GM19455 (cell line): ENCODE measurements around the gene MSANTD2.

Experiments used
- ATAC-seq: cut with Tn5 transposase; IDR thresholded peaks from one replicate; pipeline ENCODE4 v1.9.1; 2021; ENCODE audit not compliant: unreplicated experiment

MSANTD2 gene

GRCh38 chr11:124754710-124755109, 45.5 kb downstream of the MSANTD2 start:
- no peak for ATAC-seq

GRCh38 chr11:124754309-124754708, 45.9 kb downstream of the MSANTD2 start:
- no peak for ATAC-seq

DNA sequence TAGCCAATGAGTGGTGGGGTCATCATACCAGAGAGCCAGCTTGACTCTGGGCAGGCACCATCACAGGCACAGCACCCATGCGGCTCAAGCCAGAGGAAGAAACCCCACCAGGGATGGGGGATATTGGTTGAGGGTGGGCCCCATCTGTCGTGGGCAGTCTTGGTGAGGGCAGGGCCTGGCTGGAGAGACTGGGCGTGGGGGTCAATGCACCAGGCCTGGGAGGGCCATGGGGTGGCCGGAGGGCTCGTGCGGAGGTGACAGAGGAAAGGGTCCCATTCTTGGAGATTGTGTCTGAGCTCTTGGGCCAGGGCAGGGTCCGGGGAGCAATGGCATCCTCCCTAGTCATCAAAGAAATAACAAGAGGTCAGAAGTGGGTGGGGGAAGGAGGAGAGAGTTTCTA, 46.6 kb downstream of the MSANTD2 start:
- no peak for ATAC-seq

DNA sequence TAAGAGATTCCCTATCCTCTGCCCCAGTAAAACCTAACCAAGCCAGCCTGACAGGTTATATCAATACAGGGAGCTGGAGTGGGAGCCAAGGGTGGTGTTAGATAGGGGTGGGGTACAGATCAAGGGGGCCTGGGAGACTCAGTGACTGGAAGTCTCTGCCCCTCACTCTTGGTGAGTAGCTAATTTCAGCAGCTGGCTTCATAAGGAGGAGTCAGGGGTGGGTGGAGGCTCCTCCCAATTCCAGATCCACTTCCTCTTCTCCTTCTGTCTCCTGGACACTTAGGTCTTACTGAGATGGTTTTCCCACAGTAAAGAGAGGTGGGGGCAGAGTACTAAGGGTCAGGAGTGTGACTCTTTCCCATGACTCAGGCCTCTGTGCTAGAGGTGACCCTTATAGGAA, 47.0 kb downstream of the MSANTD2 start:
- no peak for ATAC-seq

- ATAC-seq: no peak
Observed at GRCh38 chr11:124752471-124753102, 47.6 kb downstream of the MSANTD2 start.

GRCh38 chr11:124751741-124752470, 48.3 kb downstream of the MSANTD2 start, which contains the start of gene VSIG2:
VSIG2 (minus strand) TSS chr11:124752255; CDS start chr11:124752137, 118 bp downstream.
- ATAC-seq: no peak

DNA sequence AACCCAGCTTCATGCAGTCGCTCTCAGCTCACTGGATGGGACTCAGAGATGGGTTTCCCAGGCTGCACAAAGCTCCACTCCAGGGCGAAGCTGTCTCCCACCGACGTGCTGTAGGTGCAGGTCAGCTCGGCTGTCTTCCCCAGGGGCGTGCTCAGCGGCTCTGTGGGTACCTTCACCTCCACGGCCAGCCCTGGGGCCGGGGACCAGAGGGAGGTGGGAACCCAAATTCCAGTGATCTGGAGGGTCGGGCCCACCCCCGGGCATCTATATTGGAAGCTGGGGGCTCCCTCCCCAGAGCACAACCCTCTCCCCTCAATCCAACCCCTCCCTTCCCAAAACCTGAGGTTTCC, 48.8 kb downstream of the MSANTD2 start:
- no peak for ATAC-seq

DNA sequence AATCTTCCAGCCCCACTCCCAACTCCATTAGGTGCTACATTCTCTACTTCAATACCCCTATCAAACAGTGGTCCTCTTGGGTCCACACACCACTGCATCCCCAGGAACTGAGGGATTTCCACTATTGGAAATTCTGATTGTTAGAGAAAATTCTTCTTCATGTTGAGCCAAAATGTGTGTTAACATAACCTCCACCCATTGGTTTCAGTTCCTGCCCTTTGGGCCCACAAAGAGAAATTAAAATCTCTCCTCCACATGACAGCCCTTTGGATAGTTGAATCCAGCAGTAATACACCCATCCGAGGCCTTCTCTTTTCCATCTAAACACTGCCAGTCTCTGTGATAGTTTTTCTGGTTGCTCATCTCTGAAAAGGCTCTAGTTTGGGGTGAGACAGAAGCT, 50.3 kb downstream of the MSANTD2 start:
- no peak for ATAC-seq

GRCh38 chr11:124748481-124749343, 51.5 kb downstream of the MSANTD2 start:
- no peak for ATAC-seq

- no peak for ATAC-seq
Observed at GRCh38 chr11:124748100-124748418, 52.1 kb downstream of the MSANTD2 start.

DNA sequence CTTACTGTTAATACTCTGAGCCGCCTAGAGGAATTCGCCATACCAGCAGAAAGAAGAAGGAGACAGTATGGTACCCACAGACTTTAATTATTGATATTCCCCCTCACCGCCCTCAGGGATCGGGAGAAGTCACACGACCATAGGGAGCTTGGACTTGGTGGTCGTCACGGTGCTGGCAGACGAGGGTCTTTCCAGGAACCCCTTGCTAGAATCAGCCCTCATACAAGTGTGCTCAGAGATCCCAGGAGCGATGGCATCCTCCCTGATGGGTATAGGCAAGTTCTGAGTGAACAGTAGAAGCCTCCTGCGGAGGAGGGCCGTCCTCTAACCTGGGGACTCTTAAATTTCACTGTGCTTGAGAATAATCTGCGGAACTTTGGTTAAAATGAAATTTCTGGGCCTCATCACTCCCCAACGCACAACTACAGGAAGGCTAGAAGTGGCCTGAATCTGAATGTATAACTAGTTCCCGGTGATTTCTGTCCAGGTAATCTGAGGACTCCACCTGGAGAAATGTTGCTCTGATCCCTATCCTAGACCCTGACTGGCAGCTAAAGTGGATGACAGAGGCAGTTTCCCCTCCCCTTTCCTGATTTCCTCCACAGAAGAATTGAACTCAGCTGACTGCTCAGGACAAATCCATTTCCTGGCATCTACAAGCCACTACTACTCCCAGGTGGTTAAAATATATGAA, 52.7 kb downstream of the MSANTD2 start:
- no peak for ATAC-seq

GRCh38 chr11:124746621-124747243, 53.5 kb downstream of the MSANTD2 start:
- ATAC-seq: peak; percentile 92

- ATAC-seq: peak; percentile 16
Observed at GRCh38 chr11:124745835-124746620, 54.2 kb downstream of the MSANTD2 start.

GRCh38 chr11:124745270-124745834, 54.9 kb downstream of the MSANTD2 start:
- ATAC-seq: no peak

- no peak for ATAC-seq
Observed at GRCh38 chr11:124743050-124743449, 57.2 kb downstream of the MSANTD2 start.

DNA sequence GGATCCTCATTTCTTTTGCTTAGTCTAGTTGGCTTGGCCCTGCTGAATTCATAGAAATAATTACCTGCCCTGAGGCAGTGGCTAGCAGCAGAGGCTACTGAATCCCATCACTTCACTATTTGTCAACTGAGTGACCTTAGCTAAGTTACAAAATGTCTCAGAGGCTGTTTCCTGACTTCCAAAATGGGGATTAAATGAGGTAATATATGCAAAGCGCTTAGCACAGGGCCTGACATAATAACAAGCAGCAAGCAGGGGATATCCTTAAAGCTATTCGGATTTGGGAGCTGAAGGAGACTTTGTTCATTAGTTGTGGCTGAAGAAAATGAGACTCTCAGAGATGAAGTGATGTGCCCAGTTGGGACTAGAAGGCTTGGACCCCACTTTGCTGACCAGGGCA, 57.7 kb downstream of the MSANTD2 start:
- ATAC-seq: no peak

DNA sequence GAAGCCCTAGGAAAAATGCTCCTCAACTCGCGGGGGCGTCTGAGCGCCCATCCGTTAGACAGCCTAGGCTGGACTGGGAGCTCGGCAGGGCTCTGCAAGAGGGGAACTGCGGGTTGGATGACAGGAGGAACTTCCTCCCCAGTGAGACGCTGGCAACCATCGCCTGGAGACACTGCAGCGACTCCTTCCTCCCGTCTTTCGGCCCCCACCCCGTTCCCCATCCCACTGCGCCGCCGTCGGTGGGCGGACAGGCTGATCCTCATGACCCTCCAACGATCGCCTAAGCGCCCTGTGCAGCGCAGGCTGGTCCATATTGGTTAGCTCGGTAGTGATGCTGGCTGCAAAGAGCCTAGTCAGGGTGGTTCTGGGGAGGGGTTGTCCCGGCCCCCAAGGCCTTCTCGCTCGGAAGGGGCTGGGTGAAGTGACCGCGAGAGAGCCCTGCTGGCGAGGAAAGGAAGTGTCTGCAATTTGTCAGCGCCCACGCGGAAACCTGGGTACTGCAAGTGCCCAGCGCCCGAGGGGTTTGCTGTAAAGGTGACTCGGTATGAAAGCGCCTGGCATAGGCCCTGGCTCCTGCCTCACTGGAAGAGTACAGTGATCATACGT, 59.8 kb downstream of the MSANTD2 start:
- ATAC-seq: peak; percentile 34

GRCh38 chr11:124739479-124740276, 60.5 kb downstream of the MSANTD2 start, which contains the start of gene NRGN:
NRGN (plus strand) TSS chr11:124739942; CDS start chr11:124740085, 143 bp downstream.
- ATAC-seq: peak; percentile 99
